ENCODE results near the gene MAP4K2.

Gene MAP4K2

DNA sequence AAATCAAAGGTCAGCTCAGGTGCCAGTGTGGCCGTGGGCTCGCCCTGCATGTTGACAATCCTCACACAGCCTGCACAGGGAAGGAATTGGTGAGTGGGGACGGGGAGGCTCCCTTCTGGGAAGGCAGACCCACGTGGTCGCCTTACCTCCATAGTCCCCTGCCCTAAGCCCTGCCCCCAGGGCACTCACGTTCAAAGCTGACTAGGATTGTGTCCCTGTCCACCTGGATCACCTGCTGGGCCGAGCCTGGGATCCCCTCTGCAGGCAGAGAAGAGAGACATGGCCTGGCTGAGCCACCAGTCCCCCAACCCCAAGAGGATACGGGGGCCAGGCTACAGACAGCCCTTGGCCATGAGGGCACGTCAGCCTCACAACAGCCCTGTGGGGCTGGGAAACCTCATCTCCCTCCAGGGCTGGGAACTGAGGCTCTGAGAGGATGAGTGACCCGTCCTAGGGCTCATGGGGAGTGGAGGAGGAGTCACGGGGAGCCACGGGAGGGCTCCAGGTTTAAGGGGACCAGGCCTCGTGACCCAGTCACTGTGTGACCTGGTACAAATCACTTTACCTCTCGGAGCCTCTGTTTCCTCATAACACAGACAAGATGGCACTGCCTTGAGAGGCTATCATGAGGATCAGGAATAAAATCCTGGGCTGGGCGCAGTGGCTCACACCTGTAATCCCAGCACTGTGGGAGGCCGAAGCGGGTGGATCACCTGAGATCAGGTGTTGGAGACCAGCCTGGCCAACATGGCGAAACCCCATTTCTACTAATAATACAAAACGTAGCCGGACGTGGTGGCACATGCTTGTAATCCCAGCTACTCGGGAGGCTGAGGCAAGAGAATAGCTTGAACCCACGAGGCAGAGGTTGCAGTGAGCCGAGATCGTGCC is 12.6 kb downstream of the MAP4K2 start:
- no peak for DNase-seq

DNA sequence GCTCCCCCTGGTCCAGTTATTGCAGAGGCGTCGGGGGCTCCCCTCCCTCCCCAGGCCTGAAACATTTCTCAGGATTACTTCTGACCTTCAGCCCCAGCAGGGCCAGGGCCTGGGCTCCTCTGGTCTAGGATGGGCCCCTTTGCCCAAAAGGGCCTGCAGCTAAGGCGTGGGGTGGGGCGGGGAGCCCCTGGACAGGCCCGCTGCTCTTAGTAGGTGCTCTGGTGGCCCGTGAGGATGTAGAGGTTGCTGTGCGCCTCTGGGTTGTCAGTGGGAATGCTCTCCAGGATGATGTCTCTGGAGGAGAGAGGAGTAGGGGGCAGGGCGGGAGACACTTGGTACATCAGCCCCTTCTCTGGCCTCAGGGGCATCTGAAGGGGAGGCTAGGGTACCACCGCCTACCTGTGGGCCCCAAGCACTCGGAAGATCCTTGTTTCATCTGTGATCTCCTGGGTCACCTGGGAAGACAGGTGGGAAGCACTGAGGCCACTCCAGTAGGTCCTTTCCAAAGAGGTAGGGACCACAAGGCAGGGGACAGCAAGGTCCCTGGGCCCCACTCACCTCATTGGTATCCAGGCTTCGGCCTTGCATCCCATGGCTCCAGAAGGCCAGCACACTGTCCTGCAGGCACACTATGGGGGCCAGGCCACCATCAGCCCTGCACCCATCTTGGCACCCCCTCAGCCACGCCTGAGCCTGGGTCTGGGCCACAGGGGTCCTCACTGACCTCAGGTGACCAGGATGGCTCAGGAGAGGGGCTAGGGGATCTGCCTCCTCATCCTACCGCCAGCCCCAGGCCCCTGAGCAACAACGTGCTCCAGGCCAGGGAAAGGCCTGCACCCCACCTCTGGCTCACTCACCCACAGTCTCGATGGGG is 13.4 kb downstream of the MAP4K2 start:
- DNase-seq = no peak

GRCh38 chr11:64788321-64789215 is 14.4 kb downstream of the MAP4K2 start:
- DNase-seq = no peak

DNA sequence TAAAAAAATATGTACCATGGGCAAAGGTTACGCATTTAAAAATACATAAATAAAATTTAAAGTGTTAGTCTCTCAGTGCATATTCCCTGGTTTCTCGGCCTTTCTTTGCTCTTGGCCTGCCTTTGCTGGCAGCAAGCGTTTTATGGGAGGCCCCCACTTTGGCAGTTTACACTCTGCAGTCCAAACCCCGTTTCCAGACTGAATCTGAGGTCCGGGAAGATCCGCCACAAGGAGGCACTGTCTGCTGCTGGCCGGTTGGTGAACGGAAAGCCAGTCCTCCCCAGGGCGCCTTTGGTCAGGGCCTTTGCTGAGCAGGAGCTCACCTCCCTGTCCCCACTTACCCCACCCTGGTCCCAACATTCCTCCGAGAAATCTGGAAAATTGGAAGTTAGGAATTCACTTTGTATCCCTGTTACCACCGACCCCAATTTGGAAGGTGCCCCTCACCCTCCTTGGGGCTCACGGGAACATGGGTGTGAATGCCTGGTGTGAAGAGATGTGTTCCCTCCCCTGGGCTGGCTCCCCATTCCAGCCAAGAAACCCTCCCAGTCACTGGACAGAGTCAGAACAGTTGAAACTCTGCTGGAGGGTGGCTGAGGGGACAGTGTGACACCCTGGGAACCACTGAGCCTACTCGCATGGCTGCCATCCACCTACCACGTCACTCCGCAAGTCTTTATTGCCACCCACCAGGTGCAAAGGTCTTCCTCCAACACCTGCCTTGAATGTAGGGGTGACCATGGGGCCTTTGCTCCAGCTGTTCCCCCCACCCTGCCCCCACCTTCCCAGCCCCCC is 15.3 kb downstream of the MAP4K2 start:
- DNase-seq = no peak

DNA sequence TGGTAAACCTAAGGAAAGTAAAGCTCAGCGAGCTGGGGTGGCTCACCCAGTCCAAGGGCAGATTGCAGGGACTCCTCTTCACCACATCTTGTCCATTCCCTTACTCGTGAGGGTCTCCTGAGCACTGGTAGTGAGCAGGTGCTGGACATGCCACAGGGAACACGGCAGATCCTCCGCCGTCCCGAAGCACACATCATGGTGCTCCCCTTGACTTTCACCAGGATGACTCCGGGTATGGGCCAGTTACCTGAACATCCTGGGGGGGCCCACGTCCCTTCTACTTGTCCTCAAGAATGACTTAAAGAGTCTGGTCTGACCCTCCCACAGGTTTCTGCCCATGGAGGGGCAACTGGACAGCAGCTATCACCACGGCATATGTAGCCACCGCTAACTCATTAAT is 16.7 kb downstream of the MAP4K2 start:
- DNase-seq = no peak

DNA sequence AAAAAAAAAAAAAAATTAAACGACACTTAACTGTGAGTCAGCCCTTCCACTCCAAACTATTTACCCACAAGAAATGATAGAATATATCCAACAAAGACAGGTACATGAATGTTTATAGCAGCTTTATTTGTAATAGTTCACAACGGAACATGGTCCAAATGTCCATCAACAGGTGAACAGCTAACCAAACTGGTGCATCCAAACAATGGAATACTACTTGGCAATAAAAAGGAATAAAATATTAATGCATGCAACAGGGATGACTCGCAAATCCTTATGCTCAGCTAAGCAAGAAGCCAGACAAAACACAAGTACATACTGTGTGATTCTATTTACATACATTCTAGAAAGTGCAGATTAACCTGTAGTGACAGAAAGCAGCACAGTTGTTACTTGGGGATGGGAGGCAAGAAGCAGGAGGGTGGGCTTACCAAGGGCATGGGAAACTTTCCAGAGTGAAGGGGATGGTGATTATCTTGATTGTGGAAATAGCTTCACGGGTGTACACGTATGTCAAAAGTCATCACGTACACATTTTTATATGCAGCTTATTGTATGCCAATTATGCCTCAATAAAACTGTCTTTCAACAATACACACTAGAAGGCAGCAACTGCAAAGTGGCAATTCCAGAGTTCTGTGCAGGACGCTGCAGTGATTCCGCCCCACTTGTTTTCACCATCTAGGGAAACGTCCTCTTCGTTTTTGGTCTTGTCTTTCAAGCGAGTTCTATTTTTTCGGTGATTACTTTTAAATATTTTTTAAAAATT is 18.0 kb downstream of the MAP4K2 start:
- no peak for DNase-seq

GRCh38 chr11:64778473-64779298 is 24.3 kb downstream of the MAP4K2 start, which contains the start of gene SF1:
TSS of gene SF1 (minus strand) at chr11:64778542. CDS start at chr11:64778392, 150 bp downstream.
- peak; percentile 100 for DNase-seq

DNA sequence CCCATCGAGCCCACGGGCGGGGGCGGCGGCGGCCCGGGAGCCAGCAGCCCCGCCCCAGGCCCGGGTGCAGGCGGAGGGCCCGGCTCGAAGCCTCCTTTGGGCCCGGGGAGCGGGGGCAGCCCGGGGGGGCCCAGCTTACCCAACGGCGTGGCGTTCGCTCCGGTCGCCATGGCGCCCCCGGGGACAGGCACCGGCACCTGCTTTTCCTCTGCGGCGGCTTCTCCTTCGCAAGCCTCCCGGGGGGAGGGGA is 24.9 kb downstream of the MAP4K2 start:
- DNase-seq = no peak

GRCh38 chr11:64777449-64778222 is 25.4 kb downstream of the MAP4K2 start:
- DNase-seq = peak; percentile 72

- no peak for DNase-seq
These were observed 26.1 kb downstream of the MAP4K2 start for GRCh38 chr11:64776875-64777274.

DNA sequence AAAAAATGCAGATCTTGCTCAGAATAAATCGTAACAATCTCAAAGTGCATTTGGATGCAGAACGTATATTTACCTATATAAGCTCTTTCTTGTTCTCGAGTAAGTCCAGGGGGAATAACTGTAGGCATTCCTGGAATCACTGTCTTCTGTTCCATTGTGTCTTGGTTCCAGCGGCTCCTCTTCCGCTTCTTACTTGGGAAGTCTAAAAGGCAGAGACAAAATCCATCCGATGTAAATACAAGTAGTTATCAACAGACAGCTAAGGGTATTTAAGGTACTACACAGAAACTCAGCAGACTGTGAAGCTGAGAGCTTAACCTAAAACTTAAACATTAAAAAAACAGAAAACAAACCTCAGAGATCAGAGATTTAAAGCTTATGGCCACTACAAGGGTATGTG is 26.6 kb downstream of the MAP4K2 start:
- no peak for DNase-seq

GRCh38 chr11:64774144-64774543 is 28.9 kb downstream of the MAP4K2 start:
- no peak for DNase-seq

DNA sequence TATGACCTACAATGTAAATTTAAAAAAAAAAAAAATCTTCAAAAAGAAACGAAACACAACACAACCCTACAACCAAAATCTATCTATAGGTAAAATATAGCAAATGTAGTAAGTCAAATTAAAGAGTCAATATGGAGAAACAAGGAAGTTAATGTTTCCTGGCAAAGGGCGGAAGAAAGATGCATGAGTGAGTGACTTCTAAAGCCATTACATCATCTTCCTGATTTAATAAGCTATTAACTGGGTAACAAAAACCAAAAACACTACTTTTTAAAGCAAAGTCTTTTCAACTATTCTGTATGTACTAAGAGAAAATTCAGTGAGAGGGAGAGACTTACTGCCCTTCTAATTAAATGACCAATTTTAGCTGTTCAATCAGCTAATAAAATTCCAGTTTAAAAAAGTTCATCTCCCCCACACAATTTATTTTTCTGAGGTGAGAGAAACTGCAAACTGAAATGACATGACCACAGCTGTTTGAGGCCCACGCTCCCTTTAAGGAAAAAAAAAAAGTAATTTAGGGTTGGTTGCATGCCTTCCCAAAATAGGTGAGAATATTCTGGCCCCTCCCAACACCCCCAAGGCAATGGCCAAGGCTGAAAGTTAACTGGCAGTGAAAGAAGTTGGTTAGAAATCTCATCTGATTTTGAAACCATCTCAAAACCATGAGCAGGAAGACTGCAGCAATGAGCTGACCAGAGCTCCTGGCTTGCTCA is 30.6 kb downstream of the MAP4K2 start:
- DNase-seq = no peak

DNA sequence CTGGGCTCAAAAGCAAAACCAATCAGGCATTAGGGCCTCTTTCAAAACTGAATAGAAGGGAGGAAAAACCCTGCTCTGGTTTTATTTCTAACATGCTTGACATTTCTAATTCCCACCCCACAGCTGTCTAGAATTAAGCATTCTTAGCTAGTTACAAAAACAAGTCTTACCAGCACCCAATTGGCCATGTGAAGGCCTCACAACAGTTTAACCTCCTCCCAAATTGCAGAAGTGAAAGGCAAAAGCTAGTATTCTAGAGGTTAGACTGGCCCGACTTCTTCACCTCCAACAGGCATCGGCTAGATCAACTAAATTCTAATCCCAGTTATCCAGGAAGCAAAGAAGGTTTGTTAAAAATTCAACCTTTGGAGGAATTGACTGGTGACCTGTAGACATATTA is 31.2 kb downstream of the MAP4K2 start:
- DNase-seq = no peak

GRCh38 chr11:64770120-64770519 is 32.9 kb downstream of the MAP4K2 start:
- no peak for DNase-seq

DNA sequence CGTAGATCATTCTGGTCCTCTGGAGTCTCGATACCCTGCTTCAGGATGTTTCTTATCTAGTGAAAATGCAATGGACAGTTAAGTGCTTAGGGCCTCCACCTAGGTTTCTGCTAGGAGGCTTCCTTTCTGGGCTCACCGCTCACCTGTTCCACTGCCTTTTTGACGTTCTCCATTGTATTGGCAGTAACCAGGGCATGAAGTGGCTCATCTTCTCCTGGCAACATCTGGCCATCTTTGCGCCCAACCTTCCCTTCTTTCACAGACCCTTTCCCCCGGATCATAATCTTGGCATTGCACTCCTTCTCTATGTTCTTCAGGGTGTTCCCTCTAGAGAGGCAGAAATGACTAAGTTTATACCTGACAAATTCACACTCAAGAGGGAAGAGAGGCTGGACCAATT is 33.7 kb downstream of the MAP4K2 start:
- no peak for DNase-seq

DNA sequence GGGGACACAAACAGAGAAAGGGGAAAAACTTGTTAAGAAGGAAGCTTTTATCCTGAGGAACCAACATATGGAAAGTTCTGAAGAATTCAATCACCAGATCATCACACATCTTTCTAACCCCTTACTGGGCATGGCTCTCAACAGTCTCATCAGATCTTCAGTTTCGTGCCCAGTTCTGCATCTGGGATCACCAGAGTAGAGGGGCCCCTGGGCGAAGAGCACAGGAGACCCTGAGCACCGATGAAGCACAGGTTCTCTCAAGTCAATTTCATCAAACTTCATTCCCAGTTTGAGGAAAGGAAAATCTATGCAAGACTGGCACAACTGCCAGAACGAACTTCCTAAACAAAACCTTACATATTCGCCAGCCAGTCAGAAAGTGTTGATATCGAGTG is 34.7 kb downstream of the MAP4K2 start:
- DNase-seq = no peak

DNA sequence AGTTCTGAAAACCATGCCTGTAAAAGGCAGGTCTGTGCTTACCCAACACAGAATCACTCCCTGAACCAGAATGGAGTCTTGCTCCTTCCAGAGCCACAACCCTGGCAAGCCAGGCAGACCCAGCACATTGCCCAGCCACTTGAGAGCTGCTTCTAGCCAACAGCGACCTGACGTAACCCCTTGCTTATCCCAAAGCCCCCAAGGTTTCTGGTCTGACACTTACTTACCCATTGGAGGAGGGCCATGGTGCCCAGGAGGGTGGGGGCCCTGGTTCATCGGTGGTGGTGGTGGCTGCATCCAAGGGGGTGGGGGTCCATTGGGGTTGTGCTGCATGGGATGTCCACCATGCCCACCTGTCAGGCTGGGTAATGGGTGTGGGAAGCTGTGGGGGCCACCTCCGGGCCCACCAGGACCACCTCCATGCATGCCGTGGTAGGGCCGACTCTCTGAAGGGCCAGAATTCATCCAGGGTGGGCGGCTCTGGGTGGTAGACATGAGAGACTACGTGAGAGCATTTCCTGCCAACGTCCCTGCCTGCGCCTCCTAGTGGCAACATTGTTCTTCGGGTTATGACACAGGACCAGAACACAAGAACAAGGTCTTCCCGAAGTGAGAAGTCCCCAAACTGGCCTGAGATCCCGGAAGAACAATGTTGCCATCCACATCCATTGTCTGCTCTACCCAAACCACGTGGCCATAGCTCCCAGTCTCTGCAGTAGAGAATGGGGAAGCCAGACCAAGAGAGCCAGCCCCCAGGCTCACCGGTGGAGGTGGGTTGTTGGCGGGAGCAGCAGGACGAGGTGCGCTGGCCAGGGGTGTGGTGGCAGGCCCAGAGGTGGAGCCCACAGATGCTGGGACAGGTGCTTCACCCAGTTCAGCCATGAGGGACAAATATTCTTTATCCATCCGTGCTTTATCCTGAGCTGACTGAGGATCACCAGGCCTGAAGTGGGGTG is 35.4 kb downstream of the MAP4K2 start:
- no peak for DNase-seq

Measured in NCI-H1105 treated with DMSO at 0.1 percent for 48 hours (cell line).